Inflammatory macrophage (primary cell): ENCODE data around the gene OBP2A.
"Not testable (repeated sequence)": the region's sequence is repeated elsewhere in the genome, so short reads cannot be mapped to it uniquely, and the experiment has no call there.

ENCODE experiments used
- DNase-seq, 2 donors: peaks; one replicate each; pipeline ENCODE4 v3.0.0-alpha.2; 2020 to 2022
- total RNA-seq, 18 experiments: gene quantifications; one replicate each; lab custom pipeline; 2026; ENCODE audit warnings: mixed read lengths in 6 of 18, inconsistent platforms in 2 of 18; lab: John Stamatoyannopoulos, UW

The OBP2A gene, protein sequence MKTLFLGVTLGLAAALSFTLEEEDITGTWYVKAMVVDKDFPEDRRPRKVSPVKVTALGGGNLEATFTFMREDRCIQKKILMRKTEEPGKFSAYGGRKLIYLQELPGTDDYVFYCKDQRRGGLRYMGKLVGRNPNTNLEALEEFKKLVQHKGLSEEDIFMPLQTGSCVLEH
- total RNA-seq: 0 to 0.07 (median 0) reads per million in 18 experiments

DNA sequence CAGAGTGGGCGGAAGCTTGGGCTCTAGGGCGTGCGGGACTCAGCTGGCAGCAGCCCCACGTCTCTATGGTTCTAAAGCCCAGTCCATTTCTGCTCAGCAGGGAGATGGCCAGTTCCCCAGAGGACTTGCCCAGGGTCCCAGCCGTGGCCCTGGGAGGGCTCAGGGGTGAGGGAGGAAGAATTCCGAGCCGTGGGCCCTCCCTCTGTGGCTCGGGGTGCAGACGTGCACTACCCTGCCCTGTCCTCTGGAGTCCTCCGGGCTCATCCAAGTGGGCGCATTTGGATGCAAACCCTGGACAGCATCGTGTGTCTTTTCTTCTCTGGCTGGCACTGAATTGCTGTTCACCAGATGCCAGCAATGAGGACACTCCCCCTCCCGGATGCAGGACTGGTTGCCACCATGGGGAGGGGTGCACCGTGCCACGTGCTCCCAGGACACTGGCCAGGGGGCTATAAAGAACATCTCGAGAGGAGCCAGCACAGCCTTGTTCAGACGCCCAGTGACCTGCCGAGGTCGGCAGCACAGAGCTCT lies at the start of gene OBP2A:
Gene OBP2A (plus strand): TSS at position 481 of the 531 bp plus-strand sequence. CDS start 55 bp downstream, outside the sequence.
- not testable (repeated sequence) for DNase-seq

- no peak for DNase-seq
Measured at GRCh38 chr9:135498381-135499126, 47.4 kb upstream of the OBP2A start.

DNA sequence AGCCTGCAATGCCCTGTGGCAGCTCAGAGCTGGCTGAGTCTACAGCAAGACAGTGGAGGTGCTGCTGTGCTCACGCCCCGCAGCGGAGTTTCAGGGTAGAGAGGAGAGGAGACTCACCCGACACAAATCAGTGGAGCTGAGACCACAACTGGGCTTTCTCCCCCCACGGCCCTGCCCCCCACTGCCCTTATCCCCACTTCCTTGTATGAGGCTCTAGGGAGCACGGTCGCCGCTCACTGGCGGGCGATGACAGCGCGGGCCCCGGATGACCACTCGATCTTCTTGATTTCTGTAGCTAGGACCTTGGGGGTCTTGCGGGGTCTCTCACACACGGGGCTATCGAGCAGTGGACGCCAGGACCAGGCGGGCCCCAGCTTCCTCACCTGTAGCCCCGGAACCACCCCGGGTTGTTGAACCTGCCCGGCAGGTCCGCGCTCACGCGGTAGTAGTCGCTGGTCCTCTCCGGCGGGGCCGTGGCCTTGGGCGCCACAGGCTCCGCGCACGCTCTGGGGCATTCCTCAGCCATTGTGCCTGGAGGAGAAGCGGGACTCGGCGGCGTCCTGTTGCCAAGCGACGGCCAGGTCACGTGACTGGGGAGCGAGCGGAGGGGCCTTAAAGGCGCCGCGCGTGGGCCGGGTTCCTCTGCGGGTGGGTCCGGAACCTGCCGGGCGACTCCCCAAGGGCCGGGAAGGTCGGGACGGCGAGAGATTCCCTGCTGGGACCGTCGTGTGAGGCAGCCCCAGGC lies 46.4 kb upstream of the OBP2A start:
- peak; percentile 88 to 89 for DNase-seq

GRCh38 chr9:135500071-135500524 lies 45.8 kb upstream of the OBP2A start:
- DNase-seq: no peak

DNA sequence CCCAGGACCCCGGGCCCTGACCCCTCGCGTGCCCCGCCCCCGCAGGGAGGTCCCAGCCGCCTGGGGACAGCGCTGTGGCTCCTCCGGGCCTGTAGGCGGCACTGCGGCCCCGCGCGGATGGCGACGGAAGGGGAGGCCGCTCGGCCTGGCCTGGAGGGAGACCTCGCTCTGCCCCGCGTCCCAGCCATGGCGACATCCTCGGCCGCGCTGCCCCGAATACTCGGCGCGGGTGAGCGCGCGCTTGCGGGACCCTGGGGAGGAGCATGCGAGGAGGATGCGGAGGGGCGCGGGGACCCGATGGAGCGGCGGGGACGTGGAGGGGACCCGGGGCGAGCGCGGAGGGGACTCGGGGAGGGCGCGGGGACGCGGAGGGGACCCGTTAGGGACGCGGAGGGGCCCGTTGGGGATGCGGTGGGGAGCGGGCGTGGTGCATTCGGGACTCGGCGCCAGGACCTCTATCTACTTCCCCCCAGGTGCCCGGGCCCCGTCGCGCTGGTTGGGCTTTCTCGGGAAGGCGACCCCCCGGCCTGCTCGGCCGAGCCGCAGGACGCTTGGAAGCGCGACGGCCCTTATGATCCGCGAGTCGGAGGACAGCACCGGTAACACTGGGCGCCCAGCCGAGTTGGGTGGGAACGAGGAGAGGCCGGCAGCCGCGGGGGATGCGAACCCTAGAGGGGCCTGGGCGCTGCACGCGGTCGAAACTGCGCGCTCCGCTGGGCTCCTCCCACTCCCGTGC lies 45.2 kb upstream of the OBP2A start, which contains the start of gene MRPS2:
Gene MRPS2 (plus strand): TSS at position 158 of the 736 bp plus-strand sequence. CDS start 29 bp downstream, at position 187.
- DNase-seq: peak; percentile 89 to 91

DNA sequence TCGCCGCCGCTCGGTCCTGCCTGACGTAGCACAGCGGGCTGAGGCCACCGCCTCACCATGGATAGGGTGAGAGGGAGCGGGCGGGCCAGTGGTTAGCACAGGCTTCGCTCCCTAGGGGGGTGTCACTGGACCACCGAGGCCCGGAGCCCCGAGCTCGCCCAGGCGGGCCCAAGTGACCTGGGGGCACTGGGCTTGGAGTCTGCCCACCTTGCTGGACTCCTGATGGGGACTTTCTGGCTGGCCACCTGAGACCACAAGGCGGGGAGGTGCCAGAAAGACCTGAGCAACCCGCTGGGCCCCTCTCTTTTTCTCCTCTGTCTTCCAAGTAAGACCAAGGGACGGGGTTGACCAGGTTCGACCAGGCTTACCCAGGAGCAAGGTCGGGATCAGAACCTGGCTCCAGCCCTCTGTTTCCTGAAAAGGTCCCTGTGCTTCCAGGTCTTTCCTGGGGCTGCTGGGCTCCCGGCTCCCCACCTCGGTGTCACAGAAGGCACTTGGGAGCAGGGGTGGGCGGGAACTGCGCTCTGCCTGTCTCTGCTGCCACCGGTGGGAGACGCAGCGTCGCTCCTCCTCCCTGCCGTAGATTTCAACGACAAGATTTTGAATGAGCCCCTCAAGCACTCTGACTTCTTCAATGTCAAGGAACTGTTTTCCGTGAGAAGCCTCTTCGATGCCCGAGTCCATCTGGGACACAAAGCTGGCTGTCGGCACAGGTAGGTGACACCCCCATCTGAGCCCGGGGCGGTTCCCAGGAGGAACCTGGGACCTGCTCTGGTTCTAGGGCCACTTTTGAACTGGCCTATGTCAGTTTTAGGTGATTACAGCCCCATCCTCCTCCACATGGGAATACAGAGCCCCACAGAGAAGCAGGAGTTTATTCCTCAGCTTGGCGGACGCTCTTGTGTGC lies 44.4 kb upstream of the OBP2A start:
- no peak for DNase-seq

GRCh38 chr9:135502168-135502872 lies 43.6 kb upstream of the OBP2A start:
- DNase-seq: no peak

GRCh38 chr9:135502873-135503321 lies 43.0 kb upstream of the OBP2A start:
- no peak for DNase-seq

GRCh38 chr9:135503371-135504261 lies 42.3 kb upstream of the OBP2A start:
- DNase-seq: no peak

- peak; percentile 19 to 61 for DNase-seq
Measured at GRCh38 chr9:135504262-135505243, 41.4 kb upstream of the OBP2A start.

DNA sequence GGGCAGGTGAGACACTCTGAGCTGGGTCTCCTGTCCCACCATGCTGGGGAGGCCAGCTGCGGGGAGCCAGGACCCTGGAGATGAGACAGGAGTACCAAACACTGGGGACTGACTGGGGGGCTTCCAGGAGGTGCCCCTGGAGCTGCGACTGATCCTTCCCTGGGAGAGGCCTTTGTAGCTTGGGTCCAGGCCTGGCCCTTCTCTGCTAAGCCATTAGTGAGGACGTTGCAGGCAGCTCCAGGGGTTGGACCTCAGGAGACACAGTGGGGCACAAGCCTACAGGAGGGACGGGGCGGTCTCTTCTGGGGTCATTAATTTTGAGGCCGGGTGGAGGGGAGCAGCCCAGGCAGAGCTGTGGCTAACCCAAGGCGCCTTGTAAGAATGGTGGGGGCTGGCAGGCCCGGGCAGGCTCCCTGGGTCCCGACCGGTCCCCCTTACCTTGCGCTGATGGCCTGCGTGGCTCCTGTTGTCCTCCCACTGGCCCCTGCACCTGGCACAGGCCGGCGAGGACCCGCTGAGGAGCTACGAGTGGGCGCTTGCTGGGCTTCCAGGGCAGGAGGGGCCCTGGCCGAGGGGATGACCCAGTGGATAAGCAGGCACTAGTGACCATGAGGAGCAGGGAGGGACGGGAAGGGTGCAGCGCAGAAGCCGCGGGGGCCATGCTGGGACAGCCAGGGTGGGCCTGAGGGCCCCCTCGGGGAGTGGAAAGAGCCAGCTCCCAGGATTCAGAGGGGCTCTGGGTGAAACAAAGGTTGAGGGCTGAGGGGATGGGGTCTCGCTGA lies 40.3 kb upstream of the OBP2A start:
- no peak for DNase-seq

GRCh38 chr9:135506327-135507103 lies 39.4 kb upstream of the OBP2A start:
- DNase-seq: no peak

DNA sequence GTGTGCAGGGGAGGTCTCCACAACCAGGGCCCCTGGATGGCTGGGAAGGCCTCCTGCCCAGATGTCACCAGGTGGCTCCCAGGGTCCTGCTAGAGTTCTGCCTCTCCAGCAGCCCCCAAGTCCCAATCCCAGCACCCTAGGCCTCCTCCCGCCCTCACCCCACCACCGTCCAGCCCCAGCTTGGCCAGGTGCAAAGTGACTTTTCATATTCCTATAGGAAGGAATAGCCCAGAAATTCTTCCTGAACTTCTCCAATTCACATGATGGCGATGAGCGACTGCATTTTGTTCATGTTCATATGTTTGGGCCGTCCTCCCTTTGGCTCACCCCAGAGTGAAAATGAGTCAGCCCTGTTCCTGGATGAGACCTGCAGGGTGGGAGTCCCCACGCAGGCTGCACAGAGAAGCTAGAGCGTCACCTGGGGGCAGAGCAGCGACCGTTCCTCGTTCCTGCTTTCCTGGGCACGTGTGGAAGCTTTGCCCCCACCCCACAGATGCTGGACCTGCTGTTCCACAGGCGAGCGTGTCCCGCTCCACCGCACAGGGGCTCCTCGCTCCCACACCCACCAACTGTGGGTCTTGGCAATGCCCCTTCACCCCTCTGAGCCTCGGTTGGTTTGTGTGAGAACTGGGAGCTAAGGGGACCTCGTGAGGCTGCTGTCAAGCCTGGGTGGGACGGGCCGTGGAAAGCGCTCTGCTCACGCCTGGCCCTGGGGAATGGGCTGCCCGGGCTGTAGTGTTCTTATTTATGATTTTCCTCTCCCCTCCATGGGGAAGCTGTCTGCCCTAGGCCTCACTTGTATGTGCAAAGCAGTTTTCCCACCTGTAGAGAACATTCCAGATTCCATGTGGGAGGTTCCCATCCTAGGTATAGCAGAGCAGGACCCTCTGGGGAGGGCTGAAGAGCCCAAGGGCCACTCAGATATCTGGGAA lies 38.6 kb upstream of the OBP2A start:
- DNase-seq: no peak

GRCh38 chr9:135508211-135508820 lies 37.6 kb upstream of the OBP2A start:
- no peak for DNase-seq

GRCh38 chr9:135509458-135509857 lies 36.5 kb upstream of the OBP2A start:
- no peak for DNase-seq
